Measurements from ENCODE around the gene ADCK1.
"Not testable (repeated sequence)": the region's sequence is repeated elsewhere in the genome, so short reads cannot be mapped to it uniquely, and the experiment has no call there.

ADCK1 gene

GRCh38 chr14:77799863-77800730 is at the start of gene ADCK1:
TSS of gene ADCK1 (plus strand) at chr14:77800109. CDS start at chr14:77818979, 18,870 bp downstream.
- peak; percentile 27 to 44 for DNase-seq

GRCh38 chr14:77752266-77752665 is 47.6 kb upstream of the ADCK1 start:
- no peak for DNase-seq

- no peak for DNase-seq
Measured at GRCh38 chr14:77752799-77753516, 47.0 kb upstream of the ADCK1 start.

- DNase-seq: peak in 1 of 2 experiments; percentile 55
Measured at GRCh38 chr14:77760381-77761204, 39.3 kb upstream of the ADCK1 start, which contains the start of gene SNW1. TSS of gene SNW1 (minus strand) at chr14:77761156. CDS start at chr14:77761127, 29 bp downstream.

- peak in 1 of 2 experiments; percentile 71 for DNase-seq
Measured at GRCh38 chr14:77761205-77761931, 38.5 kb upstream of the ADCK1 start.

- no peak for DNase-seq
Measured at GRCh38 chr14:77763316-77763715, 36.6 kb upstream of the ADCK1 start.

- DNase-seq: no peak
Measured at GRCh38 chr14:77763978-77764377, 35.9 kb upstream of the ADCK1 start.

- not testable (repeated sequence) for DNase-seq
Measured at GRCh38 chr14:77768442-77769069, 31.4 kb upstream of the ADCK1 start.

- DNase-seq: not testable (repeated sequence)
Measured at GRCh38 chr14:77773966-77774365, 25.9 kb upstream of the ADCK1 start.

- no peak for DNase-seq
Measured at GRCh38 chr14:77782202-77782601, 17.7 kb upstream of the ADCK1 start.

- no peak for DNase-seq
Measured at GRCh38 chr14:77786148-77786547, 13.8 kb upstream of the ADCK1 start.

GRCh38 chr14:77790566-77791224 is 9.2 kb upstream of the ADCK1 start:
- DNase-seq: no peak

GRCh38 chr14:77791225-77791600 is 8.7 kb upstream of the ADCK1 start:
- DNase-seq: no peak

- DNase-seq: not testable (repeated sequence)
Measured at GRCh38 chr14:77793255-77793654, 6.7 kb upstream of the ADCK1 start.

- DNase-seq: no peak
Measured at GRCh38 chr14:77794357-77794756, 5.6 kb upstream of the ADCK1 start.

GRCh38 chr14:77799456-77799855 is 453 bp upstream of the ADCK1 start:
- not testable (repeated sequence) for DNase-seq

- DNase-seq: no peak
Measured at GRCh38 chr14:77800814-77801213, 905 bp downstream of the ADCK1 start.

- DNase-seq: no peak
Measured at GRCh38 chr14:77804592-77804991, 4.7 kb downstream of the ADCK1 start.

GRCh38 chr14:77805706-77806105 is 5.8 kb downstream of the ADCK1 start:
- DNase-seq: no peak

- DNase-seq: no peak
Measured at GRCh38 chr14:77808250-77808649, 8.3 kb downstream of the ADCK1 start.

- DNase-seq: no peak
Measured at GRCh38 chr14:77809011-77809410, 9.1 kb downstream of the ADCK1 start.

Measured in cerebellar nuclear complex (tissue), 1 donor.